ENCODE data around the gene ABCA7.

DNA sequence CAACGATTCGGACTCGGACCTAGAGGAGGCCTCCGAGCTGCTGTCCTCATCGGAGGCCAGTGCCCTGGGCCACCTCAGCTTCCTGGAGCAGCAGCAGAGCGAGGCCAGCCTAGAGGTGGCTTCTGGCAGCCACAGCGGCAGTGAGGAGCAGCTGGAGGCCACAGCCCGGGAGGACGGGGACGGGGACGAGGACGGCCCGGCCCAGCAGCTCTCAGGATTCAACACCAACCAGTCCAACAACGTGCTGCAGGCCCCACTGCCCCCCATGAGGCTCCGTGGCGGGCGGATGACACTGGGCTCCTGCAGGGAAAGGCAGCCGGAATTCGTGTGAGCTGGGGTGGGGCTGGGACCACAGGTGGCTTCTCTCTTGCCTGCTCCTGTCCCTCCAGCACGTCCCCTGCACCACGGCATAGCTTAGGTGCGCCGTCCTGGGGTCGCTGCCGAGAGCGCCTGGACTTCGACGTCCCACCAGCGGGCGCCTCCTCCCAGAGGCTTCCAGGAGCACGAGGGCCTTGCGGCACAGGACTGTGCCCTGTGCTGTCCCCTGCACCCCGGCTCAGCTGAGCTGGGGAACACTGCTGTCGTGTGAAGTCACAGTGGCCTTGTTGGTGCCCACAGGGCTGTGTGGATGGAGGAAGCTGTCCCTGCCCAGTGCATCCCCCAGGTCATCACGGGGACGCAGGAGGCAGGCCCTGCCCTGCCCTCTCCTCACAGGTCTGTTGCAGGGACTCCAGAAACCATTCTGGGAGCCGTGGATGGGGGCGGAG, 46.0 kb downstream of the ABCA7 start:
- TF ChIP-seq CTCF (conservative IDR thresholded peaks at IDR 0.05 in 1 of 2, IDR thresholded peaks at IDR 0.05 in 1 of 2; ENCODE audit: extremely low read depth in 1 of 2, insufficient read depth in 1 of 2, low read depth in 1 of 2, low read length in 2 of 2) (no peak), EZH2 (IDR thresholded peaks at IDR 0.05; ENCODE audit: borderline replicate concordance, low read length) (no peak)

All from mammary epithelial cell (primary cell).